Neuronal stem cell (in vitro differentiated cells): ENCODE results near the gene NEDD1. TPM values are rescaled to one million over a fixed set of nuclear protein-coding genes. Genes with fewer than 3 reads are reported as not detected.

Source experiments
- DNase-seq: peaks from one replicate; pipeline ENCODE4 v3.0.0-alpha.2; 2013; ENCODE audit warnings: low spot score
- H2AFZ ChIP-seq: one replicate; pipeline ENCODE4 v1.6.1; 2013; ENCODE audit warnings: mild to moderate bottlenecking, low read length, inconsistent platforms
- H2AK5ac ChIP-seq: 2 replicates; pipeline ENCODE4 v1.6.1; 2013; ENCODE audit warnings: low read depth, mild to moderate bottlenecking, inconsistent platforms, low read length, moderate library complexity, mixed read lengths
- H2BK120ac ChIP-seq: 2 replicates; pipeline ENCODE4 v1.6.1; 2013; ENCODE audit warnings: low read depth, mild to moderate bottlenecking, inconsistent platforms, low read length, moderate library complexity, mixed read lengths
- H2BK12ac ChIP-seq: one replicate; pipeline ENCODE4 v1.6.1; 2013; ENCODE audit warnings: low read length, inconsistent platforms
- H2BK15ac ChIP-seq: 2 replicates; pipeline ENCODE4 v1.6.1; 2013; ENCODE audit warnings: mild to moderate bottlenecking, low read length, inconsistent platforms, mixed read lengths
- H2BK5ac ChIP-seq: one replicate; pipeline ENCODE4 v1.6.1; 2013; ENCODE audit warnings: inconsistent platforms, mild to moderate bottlenecking, low read length, moderate library complexity
- H3K14ac ChIP-seq: one replicate; pipeline ENCODE4 v1.6.1; 2013; ENCODE audit warnings: low read length, inconsistent platforms
- H3K18ac ChIP-seq: 2 replicates; pipeline ENCODE4 v1.6.1; 2013; ENCODE audit warnings: low read length, inconsistent platforms
- H3K23ac ChIP-seq: 2 replicates; pipeline ENCODE4 v1.6.1; 2013; ENCODE audit warnings: low read depth, mild to moderate bottlenecking, mixed read lengths, low read length, inconsistent platforms; ENCODE audit not compliant: poor library complexity
- H3K27ac ChIP-seq: replicated peaks from 3 replicates; pipeline ENCODE4 v1.5.1; 2013; ENCODE audit warnings: low read length, inconsistent platforms
- H3K27me3 ChIP-seq, 3 experiments: 2 replicates each; pipeline ENCODE4 v1.6.1; 2013; ENCODE audit warnings: low read length in 3 of 3, mild to moderate bottlenecking in 2 of 3, inconsistent platforms in 1 of 3, low read depth in 1 of 3, mixed read lengths in 1 of 3, moderate library complexity in 1 of 3; ENCODE audit not compliant: control insufficient read depth in 3 of 3, insufficient read depth in 3 of 3
- H3K36me3 ChIP-seq, 2 donors: replicated peaks in 1 of 2; 2 replicates each; pipeline ENCODE4 v1.6.1; 2013; ENCODE audit warnings: low read length in 2 of 2; ENCODE audit not compliant: control insufficient read depth in 2 of 2, insufficient read depth in 2 of 2
- H3K4ac ChIP-seq: 2 replicates; pipeline ENCODE4 v1.6.1; 2013; ENCODE audit warnings: inconsistent platforms, mild to moderate bottlenecking, low read length, moderate library complexity
- H3K4me1 ChIP-seq, 2 donors: 1 replicate in 1 of 2; 2 replicates in 1 of 2; pipeline ENCODE4 v1.6.1; 2013; ENCODE audit warnings: low read length in 2 of 2, low read depth in 1 of 2; ENCODE audit not compliant: control insufficient read depth in 2 of 2, insufficient read depth in 1 of 2
- H3K4me2 ChIP-seq: one replicate; pipeline ENCODE4 v1.6.1; 2013; ENCODE audit warnings: mild to moderate bottlenecking, low read length, inconsistent platforms; ENCODE audit not compliant: insufficient read depth, poor library complexity, severe bottlenecking
- H3K4me3 ChIP-seq, 2 donors: 2 replicates each; pipeline ENCODE4 v1.5.1; 2013; ENCODE audit warnings: low read length in 2 of 2, mild to moderate bottlenecking in 2 of 2, inconsistent platforms in 1 of 2, moderate library complexity in 1 of 2
- H3K79me1 ChIP-seq: one replicate; pipeline ENCODE4 v1.6.1; 2013; ENCODE audit warnings: low read depth, mild to moderate bottlenecking, inconsistent platforms, low read length, moderate library complexity
- H3K9ac ChIP-seq: one replicate; pipeline ENCODE4 v1.6.1; 2013; ENCODE audit warnings: mild to moderate bottlenecking, low read depth, low read length, inconsistent platforms; ENCODE audit not compliant: poor library complexity
- H3K9me3 ChIP-seq, 2 donors: replicated peaks in 1 of 2; 2 replicates each; pipeline versions ENCODE3 to v1.6.1; 2013; ENCODE audit warnings: low read length in 2 of 2, mild to moderate bottlenecking in 2 of 2, inconsistent platforms in 1 of 2, low read depth in 1 of 2, mixed read lengths in 1 of 2, moderate library complexity in 1 of 2; ENCODE audit not compliant: control insufficient read depth in 2 of 2, insufficient read depth in 1 of 2
- H4K8ac ChIP-seq: one replicate; pipeline ENCODE4 v1.6.1; 2013; ENCODE audit warnings: low read depth, mild to moderate bottlenecking, inconsistent platforms, low read length, moderate library complexity
- H4K91ac ChIP-seq: one replicate; pipeline ENCODE4 v1.6.1; 2013; ENCODE audit warnings: low read length, low read depth, mild to moderate bottlenecking, inconsistent platforms; ENCODE audit not compliant: poor library complexity
- WGBS, 2 donors: extraction: QIAGEN DNeasy Blood & Tissue Kit; methylation state at CpG; one replicate each; pipeline ENCODE4 v1.1.7; 2013; ENCODE audit warnings: missing lambda C conversion rate in 2 of 2, mixed read lengths in 1 of 2; ENCODE audit not compliant: insufficient read length in 2 of 2, insufficient replicate concordance in 1 of 2; ENCODE audit errors: extremely low coverage in 2 of 2; 5-methylcytosine and 5-hydroxymethylcytosine counted together
- small RNA-seq: library from polyadenylated mRNA; stranded (forward); fragments of <200 nt; extraction: miRNeasy Mini kit (QIAGEN cat#:217004); gene quantifications from one replicate; pipeline ENCODE3, GENCODE V24; 2013; ENCODE audit not compliant: insufficient read depth

The NEDD1 gene

DNA sequence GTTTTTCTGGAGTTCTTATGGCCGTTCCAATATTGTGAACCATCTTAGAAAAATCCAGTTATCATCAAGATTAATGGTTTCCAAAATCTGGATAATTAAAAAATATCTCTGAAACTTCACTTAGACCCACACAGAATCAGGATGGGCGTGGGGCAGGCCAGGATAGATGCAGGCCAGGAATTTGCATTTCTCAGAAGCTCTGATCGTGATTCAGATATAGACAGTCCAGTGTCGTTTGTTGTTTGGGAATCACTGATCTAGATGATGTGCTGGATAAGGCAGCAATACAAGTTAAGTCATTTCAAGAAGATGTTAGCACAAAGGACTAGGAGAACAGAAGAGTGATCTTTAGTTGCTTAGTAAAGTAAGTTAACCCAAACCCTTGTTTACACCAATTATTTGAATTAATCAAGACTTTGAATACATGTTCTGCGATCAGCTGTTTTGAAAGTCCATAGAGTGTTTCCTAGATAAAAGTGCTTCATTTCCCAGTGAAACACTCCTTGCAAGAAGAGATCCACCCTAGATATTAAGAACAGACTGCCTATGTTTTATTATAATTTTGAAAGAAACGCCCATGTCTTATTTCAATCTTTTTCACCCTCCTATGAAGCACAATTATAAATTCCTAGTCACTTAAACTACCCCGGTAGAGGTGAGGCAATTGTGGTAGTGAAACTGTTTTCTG lies 90.9 kb downstream of the NEDD1 start:
- no peak for DNase-seq
- H3K9me3 ChIP-seq = peaks cover 0 to 8% of the 10 kb centered on the region in 2 donors
- H3K79me1 ChIP-seq = no peaks in the 10 kb centered on the region
- no peaks in the 10 kb centered on the region for H3K36me3 ChIP-seq
- H3K27ac ChIP-seq = no peak overlapping the region
- no peak overlapping the region for H3K18ac ChIP-seq
- H2BK5ac ChIP-seq = no peak overlapping the region
- peaks cover 12 to 28% of the 10 kb centered on the region in 2 donors for H3K4me1 ChIP-seq
- no peak overlapping the region for H3K9ac ChIP-seq
- no peak overlapping the region for H2BK12ac ChIP-seq
- H3K27me3 ChIP-seq = no peaks in the 10 kb centered on the region
- no peak overlapping the region for H3K14ac ChIP-seq
- H4K8ac ChIP-seq = no peak overlapping the region
- no peak overlapping the region for H3K4ac ChIP-seq
- no peak overlapping the region for H2BK15ac ChIP-seq
- no peak overlapping the region for H2BK120ac ChIP-seq
- H3K4me2 ChIP-seq = no peak overlapping the region
- WGBS, 2 donors = no CpG with 5 or more reads among the region's 7 CpGs
- H4K91ac ChIP-seq = no peak overlapping the region
- H3K4me3 ChIP-seq = no peak overlapping the region
- H2AK5ac ChIP-seq = no peak overlapping the region
- H2AFZ ChIP-seq = no peak overlapping the region
- no peak overlapping the region for H3K23ac ChIP-seq

DNA sequence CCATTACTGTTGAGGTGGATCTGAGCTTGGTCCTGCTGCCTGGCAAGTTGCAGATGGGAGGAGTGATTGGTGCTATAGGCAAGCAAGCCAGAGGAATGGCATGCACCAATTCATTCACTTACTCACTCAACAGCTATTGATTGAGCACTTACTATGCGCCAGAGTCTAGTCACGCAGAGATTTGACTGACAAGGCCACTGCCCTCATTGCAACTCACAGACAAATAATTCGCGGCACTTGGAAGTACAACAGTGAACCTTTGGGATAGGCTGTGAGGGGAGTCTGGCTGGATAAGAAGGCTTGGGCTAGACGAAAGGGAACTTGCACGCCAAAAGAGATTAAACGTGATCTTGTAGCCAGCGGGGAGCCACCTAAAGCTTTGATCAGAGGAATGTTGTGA lies 96.2 kb downstream of the NEDD1 start:
- no CpG with 5 or more reads among the region's 8 CpGs for WGBS, 2 donors
- Histone ChIP-seq H3K4me3 (no peak overlapping the region), H2BK120ac (no peak overlapping the region), H3K4ac (no peak overlapping the region), H3K79me1 (no peaks in the 10 kb centered on the region), H4K91ac (no peak overlapping the region), H3K18ac (no peak overlapping the region), H2BK15ac (no peak overlapping the region), H3K9me3 (peaks cover 0 to 5% of the 10 kb centered on the region in 2 donors), H3K23ac (no peak overlapping the region), H2BK12ac (no peak overlapping the region), H3K27ac (no peak overlapping the region), H3K36me3 (no peaks in the 10 kb centered on the region), H3K9ac (no peak overlapping the region), H3K14ac (no peak overlapping the region), H2AK5ac (peak overlapping the region; percentile 40), H4K8ac (no peak overlapping the region), H3K4me2 (no peak overlapping the region), H2BK5ac (no peak overlapping the region), H3K27me3 (no peaks in the 10 kb centered on the region), H3K4me1 (peaks cover 8 to 14% of the 10 kb centered on the region in 2 donors), H2AFZ (no peak overlapping the region)
- no peak for DNase-seq

Small RNA genes within 50 kb of the gene (small RNA-seq; reads per million reads assigned to genes)
- not detected for gene RF00019
